ENCODE results near the gene ZCWPW2. TPM values are rescaled to one million over a fixed set of nuclear protein-coding genes. Genes with fewer than 3 reads are reported as not detected.

ZCWPW2 gene
- polyA plus RNA-seq, 3 donors = 0.07 to 0.41 (median 0.35) TPM

GRCh38 chr3:28504976-28505375 is 156.5 kb downstream of the ZCWPW2 start:
- Histone ChIP-seq H3K27ac (ENCODE audit: low read depth in 1 of 2, low read length in 2 of 2) (no peak overlapping the region), H3K4me3 (replicated peaks in 1 of 3; ENCODE audit: low read depth in 2 of 3, low read length in 3 of 3) (no peak overlapping the region), H3K36me3 (replicated peaks in 1 of 2; ENCODE audit: control insufficient read depth in 1 of 2, insufficient read depth in 2 of 2, low read length in 2 of 2) (no peaks in the 10 kb centered on the region), H3K27me3 (ENCODE audit: control insufficient read depth in 2 of 2, insufficient read depth in 2 of 2, low read length in 2 of 2) (no peaks in the 10 kb centered on the region), H3K4me1 (ENCODE audit: control insufficient read depth in 1 of 2, insufficient read depth in 2 of 2, low read length in 2 of 2) (no peaks in the 10 kb centered on the region), H3K9me3 (replicated peaks in 1 of 2; ENCODE audit: control insufficient read depth in 1 of 2, insufficient read depth in 1 of 2, low read length in 2 of 2) (peaks cover 0 to 3% of the 10 kb centered on the region in 2 donors), H3K4me2 (replicated peaks; ENCODE audit: extremely low read depth, low read length, poor library complexity, severe bottlenecking) (no peak overlapping the region), H3K79me2 (ENCODE audit: insufficient read depth, low read length) (no peaks in the 10 kb centered on the region), H4K20me1 (ENCODE audit: insufficient read depth, low read length) (no peaks in the 10 kb centered on the region), H2AFZ (ENCODE audit: insufficient read depth, low read depth, low read length, poor library complexity, severe bottlenecking) (no peak overlapping the region), H3K9ac (ENCODE audit: insufficient read depth, low read length, poor library complexity, severe bottlenecking) (no peak overlapping the region)
- no peak for TF ChIP-seq CTCF (IDR thresholded peaks at IDR 0.05)
- Mint-ChIP-seq H3K4me1 (no peaks in the 10 kb centered on the region), H3K4me3 (no peak overlapping the region), H3K36me3 (no peaks in the 10 kb centered on the region), H3K9me3 (peaks cover 0 to 8% (median 5%) of the 10 kb centered on the region in 7 donors), H3K27ac (no peak overlapping the region), H3K27me3 (ENCODE audit: low read depth in 3 of 3) (no peaks in the 10 kb centered on the region)
- intact Hi-C loops (cut with micrococcal nuclease) = no loop called here
- no peak for DNase-seq
- no CpG with 5 or more reads among the region's 1 CpG for WGBS (ENCODE audit: insufficient coverage)

DNA sequence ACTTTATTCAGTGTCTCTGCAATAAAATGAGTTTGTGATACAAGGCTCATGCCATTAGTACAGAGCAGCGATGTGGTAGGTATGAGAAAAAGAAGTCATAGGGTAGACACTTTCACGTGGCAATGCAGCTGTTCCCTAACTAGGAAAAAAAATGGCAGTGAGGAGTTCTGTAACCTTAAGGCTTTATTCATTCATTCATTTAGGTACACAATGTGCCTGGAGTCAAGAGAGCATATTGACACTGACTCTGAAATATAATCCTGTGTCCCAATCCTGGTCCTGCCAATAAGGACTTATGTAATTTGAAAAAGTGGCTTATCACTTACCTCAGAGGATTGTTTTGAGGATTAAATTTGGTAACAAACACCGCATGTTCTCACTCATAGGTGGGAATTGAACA is 173.1 kb downstream of the ZCWPW2 start:
- Histone ChIP-seq H3K79me2 (ENCODE audit: insufficient read depth, low read length) (no peaks in the 10 kb centered on the region), H3K4me1 (ENCODE audit: control insufficient read depth in 1 of 2, insufficient read depth in 2 of 2, low read length in 2 of 2) (no peaks in the 10 kb centered on the region), H3K4me3 (replicated peaks in 1 of 3; ENCODE audit: low read depth in 2 of 3, low read length in 3 of 3) (no peak overlapping the region), H3K4me2 (replicated peaks; ENCODE audit: extremely low read depth, low read length, poor library complexity, severe bottlenecking) (no peak overlapping the region), H3K27me3 (ENCODE audit: control insufficient read depth in 2 of 2, insufficient read depth in 2 of 2, low read length in 2 of 2) (no peaks in the 10 kb centered on the region), H4K20me1 (ENCODE audit: insufficient read depth, low read length) (no peaks in the 10 kb centered on the region), H3K9ac (ENCODE audit: insufficient read depth, low read length, poor library complexity, severe bottlenecking) (no peak overlapping the region), H3K36me3 (replicated peaks in 1 of 2; ENCODE audit: control insufficient read depth in 1 of 2, insufficient read depth in 2 of 2, low read length in 2 of 2) (no peaks in the 10 kb centered on the region), H3K27ac (ENCODE audit: low read depth in 1 of 2, low read length in 2 of 2) (no peak overlapping the region), H3K9me3 (replicated peaks in 1 of 2; ENCODE audit: control insufficient read depth in 1 of 2, insufficient read depth in 1 of 2, low read length in 2 of 2) (peaks cover 0 to 2% of the 10 kb centered on the region in 2 donors), H2AFZ (ENCODE audit: insufficient read depth, low read depth, low read length, poor library complexity, severe bottlenecking) (no peak overlapping the region)
- intact Hi-C loops (cut with micrococcal nuclease) = no loop called here
- WGBS (ENCODE audit: insufficient coverage) = no CpG with 5 or more reads among the region's 3 CpGs
- Mint-ChIP-seq H3K9me3 (peaks cover 0 to 5% (median under 1%) of the 10 kb centered on the region in 7 donors), H3K27me3 (ENCODE audit: low read depth in 3 of 3) (no peaks in the 10 kb centered on the region), H3K4me1 (no peaks in the 10 kb centered on the region), H3K27ac (no peak overlapping the region), H3K4me3 (no peak overlapping the region), H3K36me3 (no peaks in the 10 kb centered on the region)
- TF ChIP-seq CTCF (IDR thresholded peaks at IDR 0.05) = no peak
- no peak for DNase-seq

Data from CD14-positive monocyte (primary cell).